Brain microvascular endothelial cell (primary cell): ENCODE data around the gene ZG16.

Experiments
- DNase-seq: peaks from one replicate; pipeline ENCODE4 v3.0.0-alpha.2; 2020
- H3K27ac ChIP-seq: fragments of 250-450 bp; sonication (Bioruptor Pico); 2 replicates; pipeline ENCODE4 v1.5.1; 2020; ENCODE audit warnings: mild to moderate bottlenecking, moderate library complexity
- H3K27me3 ChIP-seq: fragments of 250-450 bp; sonication (Bioruptor Pico); replicated peaks from 2 replicates; pipeline ENCODE4 v1.5.1; 2020; ENCODE audit warnings: mild to moderate bottlenecking
- H3K36me3 ChIP-seq: fragments of 250-450 bp; sonication (Bioruptor Pico); replicated peaks from 2 replicates; pipeline ENCODE4 v1.5.1; 2020; ENCODE audit warnings: mild to moderate bottlenecking
- H3K4me3 ChIP-seq: 2 replicates; pipeline ENCODE4 v1.5.1; 2011; ENCODE audit warnings: low read depth, mild to moderate bottlenecking, control low read depth, low read length, moderate library complexity
- CTCF ChIP-seq: IDR thresholded peaks from 2 replicates; pipeline ENCODE4 v1.5.1; 2011; ENCODE audit warnings: low read depth, mild to moderate bottlenecking, moderate library complexity, low read length, control low read depth, inconsistent platforms; ENCODE audit errors: missing control alignments
- in situ Hi-C: cut with HindIII; loops from 2 replicates; pipeline ENCODE4 v1.10.0; 2017; ENCODE audit warnings: low sequenced_read_pairs, low pct_ligation_motif_present

The ZG16 gene

GRCh38 chr16:29819506-29819905, 41.5 kb downstream of the ZG16 start:
- Histone ChIP-seq H3K36me3 (no peaks in the 10 kb centered on the region), H3K27me3 (no peaks in the 10 kb centered on the region), H3K27ac (no peak overlapping the region), H3K4me3 (no peak overlapping the region)
- DNase-seq = no peak
- in situ Hi-C loops = no loop called here
- TF ChIP-seq CTCF = peak; percentile 34

- Histone ChIP-seq H3K27ac (peak within 1 kb of the TSS; percentile 68), H3K4me3 (peak within 1 kb of the TSS; percentile 81), H3K27me3 (no peaks in the 10 kb centered on the region), H3K36me3 (no peaks in the 10 kb centered on the region)
- in situ Hi-C loops = no loop called here
- peak; percentile 32 for DNase-seq
- TF ChIP-seq CTCF = no peak
Measured at GRCh38 chr16:29820271-29820701, 42.2 kb downstream of the ZG16 start, which contains the start of gene MVP. MVP (plus strand) TSS chr16:29820462; CDS start chr16:29830550, 10,088 bp downstream.

GRCh38 chr16:29820730-29821642, 42.9 kb downstream of the ZG16 start:
- TF ChIP-seq CTCF = no peak
- in situ Hi-C loops = no loop called here
- peak overlapping the region; percentile 68 for H3K27ac ChIP-seq
- no peaks in the 10 kb centered on the region for H3K36me3 ChIP-seq
- no peaks in the 10 kb centered on the region for H3K27me3 ChIP-seq
- no peak for DNase-seq
- peak overlapping the region; percentile 81 for H3K4me3 ChIP-seq

GRCh38 chr16:29821643-29822115, 43.6 kb downstream of the ZG16 start:
- Histone ChIP-seq H3K27ac (peak overlapping the region; percentile 68), H3K4me3 (peak overlapping the region; percentile 81), H3K36me3 (peaks cover 2% of the 10 kb centered on the region), H3K27me3 (no peaks in the 10 kb centered on the region)
- peak; percentile 65 for DNase-seq
- no peak for TF ChIP-seq CTCF
- in situ Hi-C loops = no loop called here

- H3K27ac ChIP-seq = peak overlapping the region; percentile 79
- DNase-seq = no peak
- in situ Hi-C loops = no loop called here
- H3K27me3 ChIP-seq = no peaks in the 10 kb centered on the region
- peaks cover 2% of the 10 kb centered on the region for H3K36me3 ChIP-seq
- H3K4me3 ChIP-seq = peak overlapping the region; percentile 1
- no peak for TF ChIP-seq CTCF
Measured at GRCh38 chr16:29824589-29825144, 46.6 kb downstream of the ZG16 start.
